Stimulated activated CD8-positive, alpha-beta memory T cell treated with anti-CD3 and anti-CD28 coated beads, Interleukin-4, amount 100 ng/mL, for 24 hours (primary cell): ENCODE measurements around the gene DHH.
"Not testable (repeated sequence)": the region's sequence is repeated elsewhere in the genome, so short reads cannot be mapped to it uniquely, and the experiment has no call there.

Experiments
- DNase-seq: peaks from one replicate; pipeline ENCODE4 v3.0.0-alpha.2; 2020; ENCODE audit warnings: low read depth

Gene DHH

DNA sequence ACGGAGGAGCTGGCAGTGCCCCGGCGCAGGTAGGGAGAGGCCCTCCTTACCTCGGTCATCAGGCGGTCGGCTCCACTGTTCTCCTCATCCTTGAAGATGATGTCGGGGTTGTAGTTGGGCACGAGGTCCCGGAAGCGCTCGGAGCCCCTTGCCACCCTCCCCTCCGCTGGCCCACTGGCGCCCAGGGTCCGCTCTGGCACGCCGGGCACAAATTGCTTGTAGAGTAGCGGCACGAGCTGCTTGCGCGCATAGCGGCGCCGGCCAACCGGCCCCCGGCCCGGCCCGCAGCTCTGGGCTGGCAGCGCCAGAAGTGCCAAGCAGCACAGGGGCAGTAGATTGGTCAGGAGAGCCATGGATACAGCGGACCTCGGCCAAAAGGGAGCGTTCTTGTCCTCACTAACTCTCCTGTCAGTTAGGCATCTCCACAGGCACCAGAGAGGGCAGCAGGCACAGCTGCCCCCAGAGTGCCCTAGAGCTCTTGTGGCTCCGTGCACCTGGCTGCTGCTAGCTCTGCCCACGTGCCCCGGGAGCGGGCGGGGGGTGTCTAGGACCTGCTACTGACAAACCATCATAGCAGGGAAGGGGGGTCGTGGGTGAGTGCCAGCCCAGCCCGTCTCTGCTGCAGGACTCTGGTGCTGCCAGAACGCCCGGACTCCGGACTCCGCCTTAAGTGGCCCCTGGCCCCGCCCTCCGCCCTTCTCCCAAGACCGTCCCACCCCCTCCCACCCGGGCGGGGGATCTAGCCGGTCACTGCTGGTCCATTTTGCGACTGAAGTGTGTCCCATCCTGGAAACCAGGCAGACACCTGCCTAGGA, at the start of gene DHH:
DHH (minus strand) TSS at position 642 of the 815 bp plus-strand sequence; CDS start at position 353, 289 bp downstream.
- no peak for DNase-seq

DNA sequence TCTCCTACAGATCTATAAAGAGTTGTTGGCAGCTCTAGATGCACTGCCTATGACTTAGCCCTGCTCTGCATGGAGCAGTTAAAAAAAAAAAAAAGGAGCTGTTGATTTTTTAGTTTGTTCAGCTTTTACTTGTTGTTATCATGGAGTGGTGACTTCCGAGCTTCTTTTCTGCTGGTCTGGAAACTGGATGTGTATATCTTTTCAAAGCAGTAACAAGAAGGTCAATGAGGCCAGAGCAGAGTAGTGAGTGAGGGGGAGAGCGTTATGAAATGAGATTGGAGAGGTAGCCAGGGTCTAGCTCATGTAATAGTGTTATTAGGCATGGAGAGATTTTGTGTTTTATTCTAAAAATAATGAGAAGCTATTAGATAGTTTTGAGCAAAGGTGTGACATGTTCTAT, 49.8 kb upstream of the DHH start:
- DNase-seq, result no peak

DNA sequence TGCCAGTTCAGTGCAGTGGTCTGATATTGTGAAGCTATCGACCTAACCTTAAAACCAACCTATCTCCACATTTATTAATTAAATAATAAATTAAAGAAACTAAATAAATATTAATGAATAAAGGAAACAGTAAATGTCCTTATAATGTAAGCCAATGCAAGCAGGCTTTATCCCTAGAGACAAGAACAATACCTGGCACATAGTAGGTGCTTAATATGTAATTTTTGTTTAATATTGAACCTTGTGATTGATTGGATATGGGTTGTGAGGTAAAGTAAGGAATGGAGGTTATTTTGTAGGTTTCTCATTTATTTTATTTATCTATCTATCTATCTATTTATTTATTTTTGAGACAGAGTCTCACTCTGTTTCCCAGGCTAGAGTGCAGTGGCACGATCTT, 44.4 kb upstream of the DHH start:
- no peak for DNase-seq

DNA sequence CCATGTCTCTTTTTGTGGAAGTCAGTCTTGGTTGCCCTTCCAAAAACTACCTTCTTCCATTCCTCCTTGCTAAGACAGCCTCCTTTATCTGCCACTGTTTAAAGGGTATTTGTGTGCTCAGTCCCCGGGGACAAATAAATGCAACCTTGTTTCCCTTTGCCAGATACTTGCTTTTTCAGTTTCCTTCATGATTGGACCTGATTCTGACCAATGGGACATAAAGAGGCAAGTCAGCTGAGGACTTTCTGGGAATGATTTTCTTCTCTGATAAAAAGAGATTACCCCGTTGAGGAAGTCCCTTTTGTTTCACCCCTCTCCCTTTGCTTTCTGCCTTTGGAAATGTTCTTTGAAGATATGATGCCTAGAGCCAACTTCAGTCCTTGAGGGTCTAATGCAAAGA, 44.0 kb upstream of the DHH start:
- DNase-seq, result no peak

DNA sequence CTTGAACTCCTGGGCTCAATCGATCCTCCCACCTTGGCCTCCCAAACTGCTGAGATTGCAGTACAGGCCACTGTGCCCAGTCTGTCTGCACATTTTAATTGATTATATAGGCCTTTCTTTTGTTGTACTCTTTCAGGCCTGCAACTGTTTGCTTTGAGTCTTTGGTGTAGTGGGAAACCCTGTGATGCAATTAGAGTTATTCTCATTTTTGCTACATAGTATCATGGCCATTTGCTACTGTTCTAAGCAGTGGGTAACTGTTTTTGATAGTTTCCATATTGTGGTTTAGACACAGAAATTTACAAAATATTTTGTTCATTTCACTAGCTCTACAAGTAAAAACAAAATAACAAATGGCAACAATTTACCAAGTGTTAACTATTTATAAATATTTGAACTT, 42.9 kb upstream of the DHH start:
- no peak for DNase-seq

DNA sequence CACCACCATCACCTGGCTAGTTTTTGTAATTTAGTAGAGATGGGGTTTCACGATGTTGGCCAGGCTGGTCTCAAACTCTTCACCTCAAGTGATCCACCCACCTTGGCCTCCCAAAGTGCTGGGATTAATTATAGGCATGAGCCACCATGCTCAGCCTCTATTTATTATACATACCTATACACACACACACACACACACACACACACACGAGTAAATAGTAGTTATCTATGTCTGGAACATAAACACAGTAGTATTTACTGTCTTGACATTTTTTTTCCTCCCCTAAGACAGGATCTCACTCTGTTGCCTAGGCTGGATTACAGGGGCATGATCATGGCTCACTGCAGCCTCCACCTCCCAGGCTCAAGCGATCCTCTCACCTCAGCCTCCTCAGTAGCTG, 42.4 kb upstream of the DHH start:
- DNase-seq, result not testable (repeated sequence)

DNA sequence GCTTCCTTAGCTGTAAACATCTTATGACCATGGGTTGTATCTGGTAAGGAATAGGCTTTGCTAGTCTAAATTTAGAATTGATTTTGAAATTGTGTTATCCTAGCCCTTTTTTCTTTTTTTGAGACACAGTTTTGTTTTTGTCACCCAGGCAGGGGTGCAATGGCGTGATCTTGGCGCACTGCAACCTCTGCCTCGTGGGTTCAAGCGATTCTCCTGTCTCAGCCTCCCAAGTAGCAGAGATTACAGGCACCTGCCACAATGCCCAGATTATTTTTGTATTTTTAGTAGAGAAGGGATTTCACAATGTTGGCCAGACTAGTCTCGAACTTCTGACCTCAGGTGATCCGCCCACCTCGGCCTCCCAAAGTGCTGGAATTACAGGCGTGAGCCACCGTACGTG, 39.0 kb upstream of the DHH start:
- DNase-seq, result no peak

DNA sequence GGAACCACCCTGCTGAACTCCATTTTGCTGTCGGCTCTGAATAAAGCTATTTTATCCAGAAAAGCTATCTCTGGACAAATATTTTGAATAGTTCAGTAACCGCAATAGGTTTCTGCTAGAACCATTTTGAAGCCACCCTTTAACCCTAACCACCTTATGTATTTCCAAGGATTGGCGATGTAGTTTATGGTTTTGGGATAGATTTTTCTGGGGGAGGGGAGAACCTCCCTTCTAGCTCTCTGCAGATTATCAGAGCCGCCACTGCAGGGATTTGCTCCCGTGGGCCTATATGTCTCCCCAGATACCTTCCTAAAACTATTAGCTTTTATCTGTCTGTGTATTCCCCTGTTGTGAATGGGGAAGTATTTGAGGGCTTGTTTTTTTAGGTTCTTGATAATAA, 38.4 kb upstream of the DHH start:
- no peak for DNase-seq

DNA sequence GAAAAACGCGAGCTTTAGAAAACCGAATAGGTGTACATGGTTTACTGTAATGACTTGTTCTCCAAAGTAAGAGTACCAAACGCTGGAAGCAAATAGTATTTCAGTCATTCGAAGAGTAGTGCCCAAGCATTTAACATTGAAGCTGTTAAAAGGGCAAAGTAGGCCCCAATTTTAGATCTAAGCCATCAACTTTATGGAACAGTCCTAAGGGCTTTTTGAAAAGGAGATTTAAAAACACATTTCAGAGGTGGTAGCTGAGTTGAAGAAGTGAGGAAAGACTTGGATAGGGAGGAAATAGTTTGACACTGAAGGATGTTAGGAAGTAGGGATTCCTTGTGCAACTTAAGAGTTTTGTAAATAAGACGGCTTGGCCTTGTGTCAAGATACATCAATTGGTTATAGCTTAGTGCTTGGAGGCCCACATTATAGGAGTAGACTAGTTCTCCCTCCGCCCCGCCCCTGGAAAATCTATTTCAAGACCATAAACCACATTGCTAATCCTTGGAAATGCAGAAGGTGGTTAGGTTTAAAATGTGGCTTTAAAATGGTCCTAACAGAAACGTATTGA, 37.4 kb upstream of the DHH start:
- no peak for DNase-seq

DNA sequence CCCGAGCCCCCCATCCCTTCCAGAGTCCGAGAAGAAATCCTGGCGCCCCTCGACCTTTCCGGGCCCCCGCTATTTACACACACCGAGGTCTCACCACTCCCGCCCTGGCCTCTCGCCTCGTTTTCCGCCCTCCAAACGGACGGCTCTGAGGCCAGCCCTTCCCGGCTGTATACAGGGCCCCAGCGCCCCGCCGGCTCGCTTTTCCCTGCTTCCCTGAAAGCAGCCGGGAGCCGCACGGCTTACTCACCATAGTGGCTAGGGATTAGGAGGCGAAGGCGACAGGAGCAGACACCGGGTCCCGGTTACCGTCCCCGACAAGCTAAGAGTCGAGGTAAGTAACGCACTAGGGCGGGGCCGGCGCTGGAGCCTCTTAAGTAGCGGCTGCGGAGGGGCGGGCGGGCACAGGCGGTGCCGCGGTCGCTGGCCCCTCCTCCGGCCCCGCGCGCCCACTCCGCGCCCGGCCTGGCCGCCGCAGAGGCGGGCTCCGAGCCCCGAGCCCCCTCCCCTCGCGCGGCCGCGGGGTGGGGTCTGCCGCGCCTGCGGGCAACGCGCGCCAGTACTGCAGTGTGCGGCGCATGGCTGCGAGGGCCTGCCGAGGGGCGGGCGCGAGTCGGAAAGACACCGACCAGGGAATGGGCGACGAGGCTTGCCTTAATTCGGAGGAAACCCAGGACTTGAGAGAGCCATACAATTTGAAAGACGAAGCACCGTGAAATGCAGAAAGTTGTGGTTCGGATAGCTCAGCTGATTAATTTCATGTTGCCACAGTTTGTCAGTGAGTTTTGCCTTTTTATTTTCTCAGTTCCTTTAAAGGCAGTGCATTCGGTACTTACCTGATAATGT, 36.7 kb upstream of the DHH start, which contains the start of gene TUBA1B:
TUBA1B (minus strand) TSS at position 345 of the 843 bp plus-strand sequence; CDS start at position 250, 95 bp downstream.
- peak; percentile 81 for DNase-seq

DNA sequence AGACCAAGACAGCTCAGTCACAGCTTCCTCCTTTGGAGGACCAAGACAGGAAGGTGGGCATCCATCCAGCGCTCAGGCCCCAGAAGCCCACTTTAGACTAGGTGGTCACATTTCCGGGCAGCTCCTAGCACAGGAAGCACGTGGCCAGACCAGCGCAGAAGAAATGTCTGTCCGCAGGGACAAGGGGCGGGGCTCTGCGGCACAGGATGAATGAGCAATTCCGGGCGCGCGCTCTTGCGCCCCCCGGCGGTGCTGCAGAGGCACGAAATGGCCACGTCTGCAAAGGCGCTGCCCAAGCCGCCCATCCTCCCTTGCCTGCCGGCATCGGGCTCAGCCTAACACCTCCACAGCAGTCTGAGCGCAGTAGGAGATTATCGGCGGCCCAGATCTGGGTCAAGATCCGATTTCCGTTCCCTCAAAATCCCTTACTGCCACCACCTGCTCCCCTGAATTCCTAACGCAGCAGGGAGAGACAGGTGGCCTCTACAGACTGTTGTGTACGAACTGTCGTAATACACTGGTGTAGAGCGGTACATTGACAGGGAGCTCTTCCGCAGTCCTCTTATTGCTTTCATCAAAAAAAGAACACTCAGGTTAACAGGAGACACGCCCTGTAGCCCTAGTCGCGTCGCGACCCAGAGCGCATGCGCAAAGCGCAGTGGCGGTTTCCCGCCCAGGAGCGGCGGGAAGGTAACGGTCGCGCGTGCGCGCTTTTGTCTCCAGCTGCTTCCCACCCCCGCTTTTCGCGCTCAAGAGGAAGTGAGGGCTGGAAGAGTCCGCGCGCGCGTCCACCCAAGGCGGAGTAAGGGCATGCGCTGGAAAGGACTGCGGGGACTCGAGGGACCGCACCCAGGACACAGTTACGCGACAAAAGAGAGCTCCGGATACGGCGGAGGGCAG, 35.8 kb upstream of the DHH start:
- peak; percentile 86 for DNase-seq

DNA sequence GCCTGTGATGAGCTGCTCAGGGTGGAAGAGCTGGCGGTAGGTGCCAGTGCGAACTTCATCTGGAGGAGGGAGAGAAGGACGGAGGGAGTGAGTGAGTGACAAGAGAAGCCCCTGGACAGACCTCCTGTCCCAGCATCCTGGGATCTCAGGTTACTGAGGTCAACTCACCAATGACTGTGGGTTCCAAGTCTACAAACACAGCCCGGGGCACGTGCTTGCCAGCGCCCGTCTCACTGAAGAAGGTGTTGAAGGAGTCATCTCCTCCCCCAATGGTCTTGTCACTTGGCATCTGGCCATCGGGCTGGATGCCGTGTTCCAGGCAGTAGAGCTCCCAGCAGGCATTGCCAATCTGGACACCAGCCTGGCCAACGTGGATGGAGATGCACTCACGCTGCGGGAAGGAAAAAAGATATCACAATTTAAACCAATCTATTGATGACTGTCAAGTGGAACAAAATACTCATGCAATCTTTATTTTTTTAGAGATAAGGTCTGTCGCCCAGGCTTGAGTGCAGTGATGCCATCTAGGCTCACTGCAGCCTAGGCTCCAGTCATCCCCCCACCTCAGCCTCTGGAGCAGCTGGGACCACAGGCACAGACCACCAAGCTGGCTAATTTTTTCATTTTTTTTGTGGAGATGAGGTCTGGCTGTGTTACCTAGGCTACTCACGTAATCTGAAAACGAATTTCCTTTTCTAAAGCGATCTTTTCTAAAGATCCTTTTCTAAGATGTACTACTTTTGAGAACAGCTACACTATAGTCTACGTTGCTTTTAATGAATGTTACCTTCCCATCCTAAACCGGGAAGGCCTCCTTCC, 34.9 kb upstream of the DHH start:
- DNase-seq, result no peak

DNA sequence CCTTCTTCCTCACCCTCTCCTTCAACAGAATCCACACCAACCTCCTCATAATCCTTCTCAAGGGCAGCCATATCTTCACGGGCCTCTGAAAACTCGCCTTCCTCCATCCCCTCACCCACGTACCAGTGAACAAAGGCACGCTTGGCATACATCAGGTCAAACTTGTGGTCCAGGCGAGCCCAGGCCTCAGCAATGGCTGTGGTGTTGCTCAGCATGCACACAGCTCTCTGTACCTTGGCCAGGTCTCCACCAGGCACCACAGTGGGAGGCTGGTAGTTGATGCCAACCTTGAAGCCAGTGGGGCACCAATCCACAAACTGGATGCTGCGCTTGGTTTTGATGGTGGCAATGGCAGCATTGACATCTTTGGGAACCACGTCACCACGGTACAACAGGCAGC, 33.4 kb upstream of the DHH start:
- not testable (repeated sequence) for DNase-seq

DNA sequence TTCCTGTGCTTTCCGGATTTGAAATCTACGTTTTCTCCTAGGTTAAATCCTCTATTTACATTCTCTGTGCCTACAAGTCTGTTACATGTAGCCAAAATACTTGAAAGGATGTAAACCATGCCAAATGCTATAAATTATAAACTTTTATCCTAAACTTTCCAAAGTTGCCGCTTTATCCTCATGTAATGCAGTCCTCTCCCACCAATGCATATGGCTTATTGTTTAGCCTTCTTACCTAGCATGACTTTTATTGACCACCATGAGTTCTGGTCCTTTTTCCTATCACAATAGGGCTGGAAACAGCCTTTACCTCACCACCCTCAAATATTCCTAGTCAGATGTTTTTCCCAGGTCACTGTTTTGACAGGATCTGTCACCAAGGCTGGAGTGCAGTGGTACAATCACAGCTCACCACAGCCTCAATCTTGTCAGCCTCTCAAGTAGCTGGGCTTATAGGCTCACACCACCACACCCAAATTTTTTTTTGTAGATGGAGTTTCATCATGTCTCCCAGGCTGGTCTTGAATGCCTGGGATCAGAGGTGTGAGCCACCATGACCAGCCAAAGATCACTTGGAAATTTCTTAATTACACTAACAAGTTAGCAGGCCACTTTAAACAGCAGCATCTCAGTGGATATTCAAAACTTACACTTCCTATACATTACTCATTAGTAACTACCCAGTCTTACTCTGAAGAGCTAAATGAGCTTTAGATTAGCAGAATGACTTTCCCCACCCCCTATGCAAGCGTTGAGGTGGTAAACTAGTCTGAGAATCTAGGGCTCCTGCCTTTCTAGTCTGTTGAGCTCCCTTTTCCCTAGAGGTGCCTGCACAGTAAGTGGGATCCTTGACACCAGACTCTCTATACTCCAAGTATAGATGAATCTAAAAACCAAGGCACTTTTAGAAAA, 32.5 kb upstream of the DHH start:
- DNase-seq, result no peak

DNA sequence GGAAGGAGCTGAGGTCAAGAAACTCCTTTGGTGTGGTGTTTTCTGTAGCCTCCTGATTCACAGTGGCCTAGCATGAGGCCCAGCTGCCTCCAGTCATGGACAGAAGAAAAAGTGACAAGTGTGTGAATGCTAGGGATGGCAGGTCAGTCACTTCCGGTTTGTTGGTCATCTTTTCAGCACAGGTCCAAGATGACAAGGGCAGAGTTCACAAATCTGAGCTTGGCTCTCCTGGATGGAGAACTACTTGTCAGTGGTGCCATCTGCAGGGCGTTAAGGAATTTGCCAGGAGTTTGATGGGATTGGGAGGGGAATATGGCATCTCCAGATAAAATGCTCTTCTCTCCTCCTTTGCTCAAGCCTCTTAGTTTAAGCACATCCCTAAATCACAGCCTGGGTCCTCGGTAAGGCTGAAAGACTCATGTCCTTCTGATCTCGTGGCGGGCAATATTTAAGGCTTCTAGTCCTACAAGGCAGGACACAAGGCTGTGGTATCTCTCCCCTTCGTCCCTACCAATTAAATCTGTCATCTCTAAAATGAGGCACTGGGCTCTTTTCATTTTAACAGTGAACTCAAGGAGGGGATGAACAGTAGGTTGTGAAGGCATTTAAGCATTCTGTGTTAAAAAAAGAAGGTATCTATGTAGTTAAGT, 26.6 kb upstream of the DHH start:
- DNase-seq, result no peak

DNA sequence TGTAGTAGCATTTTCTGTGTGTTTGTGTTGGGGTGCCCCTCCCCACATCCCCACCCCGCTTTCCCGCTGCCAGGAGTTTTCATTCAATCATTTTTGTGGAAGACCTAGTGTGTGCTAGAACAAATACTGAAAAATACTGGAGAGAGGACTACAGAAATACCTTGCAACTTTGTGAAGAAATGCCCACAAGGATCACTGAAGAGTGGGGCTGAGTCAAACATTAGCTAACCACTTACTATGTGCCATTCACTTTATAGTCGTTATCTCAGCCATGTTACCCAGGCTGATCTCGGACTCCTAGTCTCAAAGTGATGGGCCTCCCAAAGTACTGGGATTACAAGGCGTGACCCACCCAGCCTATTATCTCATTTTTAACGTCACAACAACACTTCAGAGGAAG, 16.6 kb upstream of the DHH start:
- DNase-seq, result no peak

DNA sequence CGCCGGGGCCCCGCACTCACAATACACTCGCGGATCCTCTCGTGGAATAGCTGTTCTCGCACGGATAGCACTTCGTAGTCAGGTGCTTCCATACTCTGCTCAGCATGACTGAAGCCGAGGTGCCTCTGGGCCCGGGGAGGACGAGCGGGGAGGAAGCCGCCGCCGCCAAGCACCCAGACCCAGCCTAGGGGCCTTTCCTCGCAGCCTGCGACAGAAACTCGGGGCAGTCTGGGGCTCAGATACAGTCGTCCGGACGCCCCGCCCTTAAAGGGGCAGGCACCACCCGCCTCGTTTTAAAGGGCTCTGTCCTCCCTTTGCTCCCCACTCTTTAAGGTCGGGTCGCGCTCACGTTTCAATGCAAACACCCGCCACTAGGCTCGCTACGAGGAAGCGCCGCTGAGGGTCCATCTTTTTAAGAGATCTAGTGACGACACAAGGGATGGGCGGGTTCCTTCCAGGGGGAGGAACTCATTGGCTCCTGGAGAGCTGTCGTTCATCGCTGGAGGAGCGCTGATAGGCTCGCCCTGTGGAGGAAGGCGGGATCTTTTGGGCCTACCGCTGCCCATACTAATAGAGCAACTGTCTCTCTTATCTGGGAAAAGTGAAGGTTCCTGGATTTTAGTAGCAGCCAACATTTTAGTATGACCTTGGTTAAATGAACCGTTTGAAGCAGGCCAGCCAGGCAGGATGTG, 16.0 kb upstream of the DHH start, which contains the start of gene LMBR1L:
LMBR1L (minus strand) TSS at position 384 of the 692 bp plus-strand sequence; CDS start at position 92, 292 bp downstream.
- peak; percentile 88 for DNase-seq

DNA sequence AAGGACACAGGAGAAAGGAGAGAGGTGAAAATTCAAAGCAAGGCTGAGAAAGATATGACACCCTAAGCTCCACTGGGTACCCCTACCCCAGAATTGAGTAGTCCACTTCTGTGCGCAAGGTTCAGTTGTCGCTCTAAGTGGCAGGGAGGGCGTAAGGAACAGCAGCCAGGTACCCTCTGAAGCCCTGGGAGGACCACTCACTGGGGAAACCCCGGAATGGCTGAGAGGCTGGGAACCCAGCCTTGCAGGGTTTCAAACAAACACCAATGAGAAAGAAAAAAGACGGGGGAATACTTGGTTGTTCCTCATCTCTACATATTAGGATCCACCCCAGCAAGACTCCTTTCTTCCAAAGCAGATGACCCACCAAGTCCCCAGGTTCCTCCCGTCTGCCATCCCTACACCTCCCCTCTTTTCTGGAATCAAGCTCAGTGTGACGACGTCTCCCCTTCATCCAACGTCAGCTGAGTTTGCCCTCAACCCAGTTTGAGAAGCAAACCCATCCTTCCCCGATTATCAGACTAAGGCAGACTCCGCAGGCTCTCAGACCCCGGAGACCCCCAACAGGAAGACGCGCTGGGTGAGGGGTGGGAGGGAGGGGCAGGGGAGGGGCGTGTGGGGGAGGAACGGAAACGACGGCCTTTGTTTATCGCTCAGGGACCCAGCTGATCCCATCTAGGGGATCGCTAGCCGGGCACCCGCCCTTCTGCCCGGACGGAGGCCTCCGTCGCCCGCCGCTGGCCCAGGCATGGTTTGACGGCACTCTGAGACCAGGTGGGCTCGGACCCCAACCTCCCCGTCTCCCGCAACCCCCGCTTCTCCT, 15.3 kb upstream of the DHH start:
- DNase-seq, result no peak
